ENCODE results near the gene VWF. TPM values are rescaled to one million over a fixed set of nuclear protein-coding genes. Genes with fewer than 3 reads are reported as not detected.
"Not testable (repeated sequence)": the region's sequence is repeated elsewhere in the genome, so short reads cannot be mapped to it uniquely, and the experiment has no call there.

Gene VWF
- total RNA-seq, 4 donors from 2014 or later, result 78.8 to 118 (median 101) TPM

- no peaks in the 10 kb centered on the region for H3K27me3 ChIP-seq
- H3K27ac ChIP-seq, result peak overlapping the region in 1 of 4 donors; percentile 3
- DNase-seq (no peak), ATAC-seq (no peak)
- H3K36me3 ChIP-seq, result no peaks in the 10 kb centered on the region
- peaks cover 0 to 7% of the 10 kb centered on the region in 2 donors for H3K4me1 ChIP-seq
- in situ Hi-C loops (cut with MboI; ENCODE audit: low sequenced_read_pairs in 4 of 4), result no loop called here
- H3K4me3 ChIP-seq, result no peak overlapping the region
- H3K9me3 ChIP-seq, result no peaks in the 10 kb centered on the region
- intact Hi-C loops (cut with DNase I; ENCODE audit: low total_unique reads), result no loop called here
- TF ChIP-seq POLR2A (IDR thresholded peaks at IDR 0.05) (no peak), CTCF (IDR thresholded peaks at IDR 0.05 in 4 of 5, conservative IDR thresholded peaks at IDR 0.05 in 1 of 5) (no peak)
These were observed 33.0 kb upstream of the VWF start for GRCh38 chr12:6157482-6157881.

DNA sequence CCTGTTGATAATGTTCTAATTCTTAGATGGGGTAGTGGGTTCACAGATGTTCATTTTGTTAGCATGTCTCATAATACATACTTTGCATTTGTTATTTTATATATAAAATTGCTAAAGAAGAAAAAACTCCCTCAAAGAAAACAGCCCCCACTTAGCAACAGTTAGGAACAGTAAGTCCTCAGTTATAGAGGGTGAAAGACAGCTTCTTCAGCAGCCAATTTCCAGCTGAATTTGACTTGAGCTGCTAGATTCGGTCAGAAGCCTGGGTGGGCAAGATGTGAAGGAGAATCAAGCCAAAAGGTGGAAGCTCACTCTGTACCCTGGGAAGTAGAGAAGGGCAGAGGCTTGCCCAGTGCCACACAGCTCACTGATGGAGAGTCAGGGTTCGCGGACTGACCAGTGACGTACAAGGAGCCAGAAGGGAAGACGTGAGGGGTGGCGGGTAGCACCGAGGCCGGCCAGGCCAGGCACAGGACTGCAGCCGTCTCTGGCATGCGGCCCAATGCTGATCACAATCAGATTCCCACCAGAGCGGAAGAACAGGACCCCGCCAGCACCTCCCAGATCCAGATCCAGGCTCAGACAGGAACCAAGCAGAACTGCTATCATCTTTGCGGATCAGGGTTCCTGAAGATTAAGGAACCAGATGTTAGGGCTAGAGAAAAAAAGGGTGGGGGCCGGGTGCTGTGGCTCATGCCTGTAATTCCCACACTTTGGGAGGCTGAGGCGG lies 30.4 kb upstream of the VWF start:
- Histone ChIP-seq H3K27me3 (no peaks in the 10 kb centered on the region), H3K9me3 (no peaks in the 10 kb centered on the region), H3K27ac (peak overlapping the region; percentile 60 to 70 (median 66)), H3K36me3 (no peaks in the 10 kb centered on the region), H3K4me3 (no peak overlapping the region), H3K4me1 (no peaks in the 10 kb centered on the region)
- intact Hi-C loops (cut with DNase I; ENCODE audit: low total_unique reads), result no loop called here
- DNase-seq (peak; percentile 16 to 36), ATAC-seq (peak; percentile 71 to 83)
- TF ChIP-seq POLR2A (IDR thresholded peaks at IDR 0.05) (peak in 1 of 2 donors; percentile 27), CTCF (IDR thresholded peaks at IDR 0.05 in 4 of 5, conservative IDR thresholded peaks at IDR 0.05 in 1 of 5) (no peak)
- in situ Hi-C loops (cut with MboI; ENCODE audit: low sequenced_read_pairs in 4 of 4), result no loop called here

DNA sequence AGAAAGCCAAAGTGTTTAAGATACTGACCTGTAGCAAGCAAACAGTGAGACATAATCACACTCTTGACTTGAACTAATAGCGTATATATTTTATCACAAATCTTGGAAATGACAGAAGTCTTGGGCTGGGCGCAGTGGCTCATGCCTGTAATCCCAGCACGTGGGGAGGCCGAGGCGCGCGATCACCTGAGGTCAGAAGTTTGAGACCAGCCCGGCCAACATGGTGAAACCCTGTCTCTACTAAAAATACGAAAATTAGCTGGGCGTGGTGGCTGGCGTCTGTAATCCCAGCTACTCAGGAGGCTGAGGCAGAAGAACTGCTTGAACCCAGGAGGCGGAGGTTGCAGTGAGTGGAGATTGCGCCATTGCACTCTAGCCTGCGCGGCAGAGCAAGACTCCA lies 24.3 kb upstream of the VWF start:
- H3K9me3 ChIP-seq; H3K4me1 ChIP-seq; H3K36me3 ChIP-seq; H3K27ac ChIP-seq; ATAC-seq; H3K4me3 ChIP-seq; H3K27me3 ChIP-seq; intact Hi-C loops (cut with DNase I; ENCODE audit: low total_unique reads); in situ Hi-C loops (cut with MboI; ENCODE audit: low sequenced_read_pairs in 4 of 4); DNase-seq: not testable (repeated sequence)

DNA sequence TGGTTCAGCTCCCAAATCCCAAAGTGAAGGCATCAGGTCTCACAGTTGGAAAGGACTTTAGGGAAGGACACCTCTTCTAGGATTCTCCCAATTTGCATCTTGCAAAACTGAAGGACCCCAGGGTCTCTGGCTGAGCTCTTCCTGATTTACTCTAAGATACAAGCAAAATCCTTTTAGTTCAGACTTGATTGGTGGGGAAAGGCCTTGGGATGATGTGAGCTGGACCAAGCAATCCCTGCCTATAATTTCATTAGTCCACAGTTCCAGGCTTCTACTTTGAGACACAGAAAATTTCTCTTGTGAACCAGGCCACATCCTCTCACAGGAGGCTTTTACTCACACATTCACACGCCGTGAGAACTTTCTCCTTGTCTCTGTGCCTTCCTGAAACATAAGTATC lies 23.6 kb upstream of the VWF start:
- no peaks in the 10 kb centered on the region for H3K9me3 ChIP-seq
- H3K4me3 ChIP-seq, result no peak overlapping the region
- TF ChIP-seq CTCF (IDR thresholded peaks at IDR 0.05 in 4 of 5, conservative IDR thresholded peaks at IDR 0.05 in 1 of 5) (no peak), POLR2A (IDR thresholded peaks at IDR 0.05) (no peak)
- H3K4me1 ChIP-seq, result no peaks in the 10 kb centered on the region
- intact Hi-C loops (cut with DNase I; ENCODE audit: low total_unique reads), result no loop called here
- in situ Hi-C loops (cut with MboI; ENCODE audit: low sequenced_read_pairs in 4 of 4), result no loop called here
- DNase-seq, result no peak
- ATAC-seq, result no peak
- no peak overlapping the region for H3K27ac ChIP-seq
- no peaks in the 10 kb centered on the region for H3K27me3 ChIP-seq
- H3K36me3 ChIP-seq, result no peaks in the 10 kb centered on the region

DNA sequence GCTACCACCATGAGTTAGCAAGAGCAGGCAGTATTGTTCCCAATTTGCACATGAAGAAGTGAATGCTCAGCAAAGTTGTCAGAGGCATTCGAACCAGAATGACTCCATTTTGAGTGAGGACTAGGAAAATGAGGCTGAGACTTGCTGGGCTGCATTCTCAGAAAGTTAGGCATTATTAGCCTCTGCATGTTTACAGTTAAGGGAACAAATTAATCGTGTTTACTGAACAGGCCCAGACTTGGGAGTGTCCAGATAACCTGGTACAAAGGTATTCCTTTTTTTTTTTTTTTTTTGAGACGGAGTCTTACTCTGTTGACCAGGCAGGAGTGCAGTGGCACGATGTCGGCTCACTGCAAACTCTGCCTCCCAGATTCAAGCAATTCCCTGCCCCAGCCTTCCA lies 22.5 kb upstream of the VWF start:
- in situ Hi-C loops (cut with MboI; ENCODE audit: low sequenced_read_pairs in 4 of 4), result no loop called here
- H3K9me3 ChIP-seq, result no peaks in the 10 kb centered on the region
- no peak overlapping the region for H3K27ac ChIP-seq
- no peak for TF ChIP-seq POLR2A (IDR thresholded peaks at IDR 0.05)
- no peak for TF ChIP-seq CTCF (IDR thresholded peaks at IDR 0.05 in 4 of 5, conservative IDR thresholded peaks at IDR 0.05 in 1 of 5)
- H3K4me3 ChIP-seq, result no peak overlapping the region
- H3K4me1 ChIP-seq, result peaks cover under 1% of the 10 kb centered on the region in 2 donors
- intact Hi-C loops (cut with DNase I; ENCODE audit: low total_unique reads), result no loop called here
- DNase-seq (no peak), ATAC-seq (no peak)
- no peaks in the 10 kb centered on the region for H3K27me3 ChIP-seq
- no peaks in the 10 kb centered on the region for H3K36me3 ChIP-seq

All from gastrocnemius medialis (tissue), 4 donors.